ENCODE measurements around the gene CTXN2. TPM values are rescaled to one million over a fixed set of nuclear protein-coding genes. Genes with fewer than 3 reads are reported as not detected.

The CTXN2 gene
- total and polyA plus RNA-seq, 4 donors, result not detected

DNA sequence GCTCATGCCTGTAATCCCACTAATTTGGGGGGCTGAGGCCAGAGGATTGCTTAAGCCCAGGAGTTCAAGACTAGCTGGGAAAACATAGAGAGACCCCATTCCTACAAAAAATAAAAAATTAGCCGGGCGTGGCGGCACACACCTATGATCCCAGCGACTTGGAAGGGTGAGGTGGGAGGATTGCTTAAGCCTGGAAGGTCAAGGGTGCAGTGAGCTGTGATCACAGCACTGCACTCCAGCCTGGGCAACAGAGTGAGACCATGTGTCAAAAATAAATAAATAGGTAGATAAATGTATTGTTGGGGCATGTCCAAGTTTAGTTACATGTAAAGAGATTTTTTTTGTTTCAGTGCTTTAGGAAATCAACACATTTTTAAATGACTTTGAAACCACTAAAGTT, 51.1 kb downstream of the CTXN2 start:
- no peaks in the 10 kb centered on the region for H3K27me3 ChIP-seq (ENCODE audit: control insufficient read depth in 3 of 3, insufficient read depth in 3 of 3, low read length in 2 of 3)
- H3K4me3 ChIP-seq, result no peak overlapping the region
- H3K9me3 ChIP-seq (ENCODE audit: control insufficient read depth in 4 of 4, insufficient read depth in 3 of 4, low read length in 3 of 4), result no peaks in the 10 kb centered on the region
- no peaks in the 10 kb centered on the region for H3K36me3 ChIP-seq (ENCODE audit: control insufficient read depth in 4 of 4, insufficient read depth in 4 of 4, low read length in 4 of 4)
- no peak overlapping the region for H3K27ac ChIP-seq (ENCODE audit: low read depth in 1 of 2, low read length in 1 of 2)
- no peak overlapping the region for H3K9ac ChIP-seq (ENCODE audit: insufficient read depth in 1 of 2, low read length in 2 of 2)
- TF ChIP-seq, protein P1, sequence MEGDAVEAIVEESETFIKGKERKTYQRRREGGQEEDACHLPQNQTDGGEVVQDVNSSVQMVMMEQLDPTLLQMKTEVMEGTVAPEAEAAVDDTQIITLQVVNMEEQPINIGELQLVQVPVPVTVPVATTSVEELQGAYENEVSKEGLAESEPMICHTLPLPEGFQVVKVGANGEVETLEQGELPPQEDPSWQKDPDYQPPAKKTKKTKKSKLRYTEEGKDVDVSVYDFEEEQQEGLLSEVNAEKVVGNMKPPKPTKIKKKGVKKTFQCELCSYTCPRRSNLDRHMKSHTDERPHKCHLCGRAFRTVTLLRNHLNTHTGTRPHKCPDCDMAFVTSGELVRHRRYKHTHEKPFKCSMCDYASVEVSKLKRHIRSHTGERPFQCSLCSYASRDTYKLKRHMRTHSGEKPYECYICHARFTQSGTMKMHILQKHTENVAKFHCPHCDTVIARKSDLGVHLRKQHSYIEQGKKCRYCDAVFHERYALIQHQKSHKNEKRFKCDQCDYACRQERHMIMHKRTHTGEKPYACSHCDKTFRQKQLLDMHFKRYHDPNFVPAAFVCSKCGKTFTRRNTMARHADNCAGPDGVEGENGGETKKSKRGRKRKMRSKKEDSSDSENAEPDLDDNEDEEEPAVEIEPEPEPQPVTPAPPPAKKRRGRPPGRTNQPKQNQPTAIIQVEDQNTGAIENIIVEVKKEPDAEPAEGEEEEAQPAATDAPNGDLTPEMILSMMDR (IDR thresholded peaks at IDR 0.05; ENCODE audit: control extremely low read depth, extremely low read depth), result no peak
- WGBS, 2 donors, result 94 to 95% methylated on average over 4 of the region's 4 CpGs
- ATAC-seq (ENCODE audit: insufficient read depth, low FRiP score) (no peak), DNase-seq (no peak)
- no peaks in the 10 kb centered on the region for H3K4me1 ChIP-seq (ENCODE audit: control insufficient read depth in 5 of 5, insufficient read depth in 5 of 5, low read length in 5 of 5)

DNA sequence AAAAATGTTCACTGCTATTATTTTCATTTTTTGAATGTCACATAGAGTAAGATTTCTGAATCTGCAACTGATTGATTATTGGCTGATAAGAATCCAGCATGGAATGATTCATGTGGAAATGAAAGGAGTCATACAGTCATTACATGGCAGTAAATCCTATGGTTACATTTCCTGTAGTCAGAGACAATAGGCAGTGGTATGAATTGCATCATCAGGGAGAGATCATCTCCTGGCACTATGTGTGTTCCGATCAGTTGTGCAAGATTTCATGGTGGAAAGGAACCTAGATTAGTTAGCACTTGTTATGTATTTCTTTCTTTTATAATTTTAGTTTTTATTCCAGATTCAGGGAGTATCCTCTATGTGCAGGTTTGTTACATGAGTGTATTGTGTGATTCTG, 53.5 kb downstream of the CTXN2 start:
- Histone ChIP-seq H3K4me3 (no peak overlapping the region), H3K9me3 (ENCODE audit: control insufficient read depth in 4 of 4, insufficient read depth in 3 of 4, low read length in 3 of 4) (no peaks in the 10 kb centered on the region), H3K4me1 (ENCODE audit: control insufficient read depth in 5 of 5, insufficient read depth in 5 of 5, low read length in 5 of 5) (no peaks in the 10 kb centered on the region), H3K27ac (ENCODE audit: low read depth in 1 of 2, low read length in 1 of 2) (no peak overlapping the region), H3K9ac (ENCODE audit: insufficient read depth in 1 of 2, low read length in 2 of 2) (no peak overlapping the region), H3K36me3 (ENCODE audit: control insufficient read depth in 4 of 4, insufficient read depth in 4 of 4, low read length in 4 of 4) (no peaks in the 10 kb centered on the region), H3K27me3 (ENCODE audit: control insufficient read depth in 3 of 3, insufficient read depth in 3 of 3, low read length in 2 of 3) (no peaks in the 10 kb centered on the region)
- 58 to 77% methylated on average over 1 of the region's 1 CpG for WGBS, 2 donors
- ATAC-seq (ENCODE audit: insufficient read depth, low FRiP score) (no peak), DNase-seq (no peak)
- TF ChIP-seq, protein P1 (IDR thresholded peaks at IDR 0.05; ENCODE audit: control extremely low read depth, extremely low read depth), result no peak

DNA sequence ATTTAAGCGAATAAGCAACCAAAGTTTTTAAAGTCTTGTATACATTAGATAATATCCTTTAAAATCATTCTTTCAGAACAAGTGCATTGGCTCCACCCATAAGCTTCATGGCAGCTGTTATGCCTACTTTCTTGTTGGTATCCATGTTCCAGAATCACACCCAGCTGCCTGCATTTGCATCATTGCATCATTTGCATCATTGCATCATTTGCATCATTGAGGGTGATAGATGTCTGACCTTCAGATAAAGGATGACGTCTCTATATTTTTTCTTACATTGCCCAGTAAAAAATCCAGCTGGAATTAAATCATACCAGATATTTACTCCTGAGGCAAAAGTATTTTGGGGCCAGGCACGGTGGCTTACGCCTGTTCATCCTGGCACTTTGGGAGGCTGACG, 56.9 kb downstream of the CTXN2 start:
- Histone ChIP-seq H3K36me3 (ENCODE audit: control insufficient read depth in 4 of 4, insufficient read depth in 4 of 4, low read length in 4 of 4) (no peaks in the 10 kb centered on the region), H3K9ac (ENCODE audit: insufficient read depth in 1 of 2, low read length in 2 of 2) (no peak overlapping the region), H3K4me3 (no peak overlapping the region), H3K4me1 (ENCODE audit: control insufficient read depth in 5 of 5, insufficient read depth in 5 of 5, low read length in 5 of 5) (no peaks in the 10 kb centered on the region), H3K27ac (ENCODE audit: low read depth in 1 of 2, low read length in 1 of 2) (no peak overlapping the region), H3K9me3 (ENCODE audit: control insufficient read depth in 4 of 4, insufficient read depth in 3 of 4, low read length in 3 of 4) (no peaks in the 10 kb centered on the region), H3K27me3 (ENCODE audit: control insufficient read depth in 3 of 3, insufficient read depth in 3 of 3, low read length in 2 of 3) (no peaks in the 10 kb centered on the region)
- TF ChIP-seq, protein P1 (IDR thresholded peaks at IDR 0.05; ENCODE audit: control extremely low read depth, extremely low read depth), result no peak
- 69 to 93% methylated on average over 5 of the region's 5 CpGs for WGBS, 2 donors
- ATAC-seq (ENCODE audit: insufficient read depth, low FRiP score) (no peak), DNase-seq (no peak)

DNA sequence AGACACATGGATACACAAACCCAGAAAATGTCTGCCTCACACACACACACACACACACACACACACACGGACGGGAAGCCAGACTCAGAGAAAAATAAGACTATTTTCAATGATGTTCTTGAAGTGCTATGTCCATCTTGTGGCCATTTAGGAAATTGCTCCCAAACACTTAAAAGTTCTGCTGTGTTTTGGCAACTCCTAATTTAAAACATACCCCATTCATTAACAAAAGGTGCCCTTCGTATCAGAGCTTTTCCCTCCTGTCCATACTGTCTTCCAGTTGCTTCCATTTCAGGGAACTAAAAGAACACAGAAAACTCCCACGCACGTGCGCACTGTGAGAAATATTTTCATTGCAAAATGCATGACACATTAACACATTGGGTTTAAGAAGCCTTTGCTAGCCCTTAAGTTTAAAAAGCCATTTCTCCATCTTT, 59.2 kb downstream of the CTXN2 start:
- no peaks in the 10 kb centered on the region for H3K36me3 ChIP-seq (ENCODE audit: control insufficient read depth in 4 of 4, insufficient read depth in 4 of 4, low read length in 4 of 4)
- no peak for ATAC-seq (ENCODE audit: insufficient read depth, low FRiP score)
- no peaks in the 10 kb centered on the region for H3K27me3 ChIP-seq (ENCODE audit: control insufficient read depth in 3 of 3, insufficient read depth in 3 of 3, low read length in 2 of 3)
- H3K27ac ChIP-seq (ENCODE audit: low read depth in 1 of 2, low read length in 1 of 2), result no peak overlapping the region
- no peak overlapping the region for H3K9ac ChIP-seq (ENCODE audit: insufficient read depth in 1 of 2, low read length in 2 of 2)
- no peaks in the 10 kb centered on the region for H3K9me3 ChIP-seq (ENCODE audit: control insufficient read depth in 4 of 4, insufficient read depth in 3 of 4, low read length in 3 of 4)
- TF ChIP-seq, protein P1 (IDR thresholded peaks at IDR 0.05; ENCODE audit: control extremely low read depth, extremely low read depth), result no peak
- 39 to 42% methylated on average over 6 of the region's 6 CpGs for WGBS, 2 donors
- peak; percentile 74 to 90 (median 77) for DNase-seq
- H3K4me3 ChIP-seq, result no peak overlapping the region
- H3K4me1 ChIP-seq (ENCODE audit: control insufficient read depth in 5 of 5, insufficient read depth in 5 of 5, low read length in 5 of 5), result no peaks in the 10 kb centered on the region
